Left cardiac atrium (tissue), 4 donors: ENCODE measurements around the gene SLC22A16. TPM values are rescaled to one million over a fixed set of nuclear protein-coding genes. Genes with fewer than 3 reads are reported as not detected.
"Not testable (repeated sequence)": the region's sequence is repeated elsewhere in the genome, so short reads cannot be mapped to it uniquely, and the experiment has no call there.

Experiments
- ATAC-seq, 2 donors: fragments of 200-7000 bp; cut with Tn5 transposase; one replicate each; pipeline ENCODE4 v1.9.1; 2020; ENCODE audit warnings: mild to moderate bottlenecking in 2 of 2, moderate library complexity in 2 of 2
- DNase-seq: peaks from one replicate; pipeline ENCODE4 v3.0.0-alpha.2; 2020
- intact Hi-C, 2 donors: fragments of 100-400 bp; cut with DNase I; formaldehyde crosslinking; loops; one replicate each; pipeline versions ENCODE4 v1.14.1 to v1.15.1; 2022 to 2023
- long read RNA-seq: library from polyadenylated mRNA; unstranded; transcript quantifications from one replicate; pipeline ENCODE4 v2.0.0, GENCODE V29; 2021
- total RNA-seq, 2 donors: library from RNA; stranded (reverse); fragmentation: NEBNext Ultra II Directional; extraction: Animal tissue kit (Norgen Biotek cat#: 25700); gene quantifications; one replicate each; pipeline ENCODE4 v1.2.1, GENCODE V29; 2021
- donor health status: DM: no; HTN: yes; CAD: no.
- donor health status: DM: no; HTN: yes; CAD: no; lungs with severe emphysema.
- donor health status: DM: yes; HTN: yes; CAD: no.
- donor health status: Dilated cardiomyopathy.

Gene SLC22A16, protein sequence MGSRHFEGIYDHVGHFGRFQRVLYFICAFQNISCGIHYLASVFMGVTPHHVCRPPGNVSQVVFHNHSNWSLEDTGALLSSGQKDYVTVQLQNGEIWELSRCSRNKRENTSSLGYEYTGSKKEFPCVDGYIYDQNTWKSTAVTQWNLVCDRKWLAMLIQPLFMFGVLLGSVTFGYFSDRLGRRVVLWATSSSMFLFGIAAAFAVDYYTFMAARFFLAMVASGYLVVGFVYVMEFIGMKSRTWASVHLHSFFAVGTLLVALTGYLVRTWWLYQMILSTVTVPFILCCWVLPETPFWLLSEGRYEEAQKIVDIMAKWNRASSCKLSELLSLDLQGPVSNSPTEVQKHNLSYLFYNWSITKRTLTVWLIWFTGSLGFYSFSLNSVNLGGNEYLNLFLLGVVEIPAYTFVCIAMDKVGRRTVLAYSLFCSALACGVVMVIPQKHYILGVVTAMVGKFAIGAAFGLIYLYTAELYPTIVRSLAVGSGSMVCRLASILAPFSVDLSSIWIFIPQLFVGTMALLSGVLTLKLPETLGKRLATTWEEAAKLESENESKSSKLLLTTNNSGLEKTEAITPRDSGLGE
- under 1 TPM in 1 of 2 donors, not detected in 1; 0.26 TPM for total RNA-seq
- long read RNA-seq: 0 reads

DNA sequence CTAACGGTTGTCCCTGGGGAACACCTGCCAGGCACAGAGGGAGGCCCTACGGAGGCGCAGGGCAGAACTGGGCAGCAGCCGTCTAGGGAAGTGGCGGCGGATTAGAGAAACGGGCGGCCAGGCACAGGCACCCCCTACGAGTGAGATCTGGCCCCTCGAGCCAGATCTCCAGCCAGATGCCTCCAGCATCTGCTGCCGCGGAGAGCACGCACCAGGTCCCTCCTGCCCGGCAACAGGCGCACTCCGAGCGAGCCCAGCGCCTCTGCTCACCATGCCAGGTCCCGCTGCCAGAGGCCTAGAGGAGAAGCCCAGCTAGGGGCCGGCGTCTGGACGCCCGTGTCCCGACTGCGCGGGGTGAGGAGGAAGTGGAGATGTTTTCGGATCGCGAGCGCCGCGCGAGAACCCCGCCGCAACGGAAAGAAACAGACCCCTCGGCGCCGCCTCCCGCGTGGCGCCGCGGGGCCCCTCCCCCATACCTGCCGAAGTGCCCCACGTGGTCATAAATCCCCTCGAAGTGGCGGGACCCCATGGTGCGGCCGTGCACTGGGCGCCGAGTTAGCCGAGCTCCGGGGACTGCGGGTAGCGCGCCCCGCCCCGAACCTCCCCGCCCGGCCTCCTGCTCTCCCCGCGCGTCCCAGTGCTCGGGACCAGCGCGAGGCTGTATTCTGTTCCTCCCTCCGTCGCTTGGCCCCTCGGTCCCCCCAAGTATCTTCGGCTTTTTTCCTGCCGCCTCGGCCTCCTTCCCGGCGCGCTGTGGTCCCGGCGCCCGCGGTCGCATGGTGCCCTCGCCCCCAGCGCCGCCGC, at the start of gene SLC22A16:
Gene SLC22A16 (minus strand): TSS at position 568 of the 804 bp plus-strand sequence. CDS start 39 bp downstream, at position 529.
- peak; percentile 31 for DNase-seq
- intact Hi-C loops: no loop called here
- ATAC-seq: peak; percentile 59 to 79

DNA sequence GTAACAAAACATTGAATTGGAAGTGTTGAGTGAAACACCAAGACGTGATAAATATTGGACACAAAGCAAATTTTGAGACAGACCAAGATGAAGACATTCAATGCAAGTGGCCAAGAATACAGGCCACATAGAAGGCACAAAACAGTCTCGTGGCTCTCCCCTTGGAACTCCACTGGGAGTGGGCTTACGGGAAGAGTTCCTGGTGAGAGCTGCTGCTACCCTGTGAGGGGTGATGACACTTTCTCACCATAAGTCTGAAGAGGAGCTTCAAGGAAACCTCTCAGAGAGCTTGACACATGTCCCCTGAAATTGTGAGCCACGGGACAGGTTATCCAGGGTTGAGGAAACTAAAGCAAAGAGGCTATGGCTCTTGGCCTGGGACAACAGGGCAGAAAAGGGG, 48.6 kb upstream of the SLC22A16 start:
- DNase-seq (no peak), ATAC-seq (no peak)
- intact Hi-C loops: loop anchor here (5.0 kb wide), 3 partner anchors 157 to 422 kb away; no protein-coding TSS in a partner anchor

DNA sequence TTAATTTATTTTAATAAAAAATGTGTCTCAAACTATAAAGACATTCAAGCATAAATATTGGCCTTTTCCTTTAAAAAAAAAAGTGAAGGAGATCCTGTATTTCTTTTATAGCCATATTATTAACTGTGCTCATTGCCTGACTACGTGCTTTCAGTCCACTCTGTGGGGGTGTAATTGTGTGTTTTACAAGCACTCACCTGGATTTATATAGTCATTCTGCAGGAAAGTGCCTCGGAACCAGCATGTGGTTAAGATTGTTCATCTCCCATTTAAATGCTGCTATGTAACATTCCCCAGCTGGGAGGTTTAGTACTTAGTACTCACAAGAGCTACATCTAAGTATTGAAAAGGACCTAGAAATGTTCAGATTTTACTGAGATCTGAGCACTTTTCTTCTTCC, 47.9 kb upstream of the SLC22A16 start:
- ATAC-seq: no peak
- no peak for DNase-seq
- intact Hi-C loops: no loop called here

DNA sequence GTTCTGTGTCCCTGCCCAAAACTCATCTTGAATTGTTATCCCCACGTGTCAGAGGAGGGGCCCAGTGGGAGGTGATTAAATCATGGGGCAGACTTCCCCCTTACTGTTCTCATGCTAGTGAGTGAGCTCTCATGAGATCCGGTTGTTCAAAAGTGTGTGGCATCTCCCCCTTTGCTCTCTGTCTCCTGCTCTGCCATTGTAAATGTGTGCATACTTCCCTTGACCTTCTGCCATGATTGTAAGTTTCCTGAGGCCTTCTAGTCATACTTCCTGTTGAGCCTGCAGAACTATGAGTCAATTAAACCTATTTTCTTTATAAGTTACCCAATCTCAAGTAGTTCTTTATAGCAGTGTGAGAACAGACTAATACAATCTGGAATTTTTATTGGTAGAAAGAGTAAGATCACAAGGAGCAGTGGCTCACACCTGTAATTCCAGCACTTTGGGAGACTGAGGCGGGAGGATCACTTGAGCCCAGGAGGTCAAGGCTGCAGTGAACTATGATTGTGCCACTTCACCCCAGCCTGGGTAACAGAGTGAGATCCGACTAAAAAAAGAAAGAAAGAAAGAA, 47.1 kb upstream of the SLC22A16 start:
- intact Hi-C loops: no loop called here
- DNase-seq (no peak), ATAC-seq (no peak)

DNA sequence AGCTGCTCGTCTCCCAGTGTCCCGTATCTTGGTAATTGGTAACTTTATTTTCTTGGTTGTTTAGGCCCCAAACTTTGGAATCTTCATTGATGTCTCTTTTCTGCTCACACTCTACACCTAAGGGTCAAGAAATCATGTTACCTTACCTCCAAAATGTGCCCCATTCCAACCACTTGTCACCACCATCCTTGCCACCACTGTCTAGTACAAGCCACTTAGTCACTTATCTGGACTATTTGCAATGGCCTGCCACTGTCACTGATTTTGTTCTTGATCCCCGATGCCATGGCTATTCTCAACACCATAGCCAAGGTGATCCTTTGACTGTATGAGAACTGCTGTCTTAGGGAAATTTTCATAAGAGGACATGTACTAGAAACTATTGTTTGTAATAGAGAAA, 46.0 kb upstream of the SLC22A16 start:
- no peak for DNase-seq
- intact Hi-C loops: no loop called here
- no peak for ATAC-seq

DNA sequence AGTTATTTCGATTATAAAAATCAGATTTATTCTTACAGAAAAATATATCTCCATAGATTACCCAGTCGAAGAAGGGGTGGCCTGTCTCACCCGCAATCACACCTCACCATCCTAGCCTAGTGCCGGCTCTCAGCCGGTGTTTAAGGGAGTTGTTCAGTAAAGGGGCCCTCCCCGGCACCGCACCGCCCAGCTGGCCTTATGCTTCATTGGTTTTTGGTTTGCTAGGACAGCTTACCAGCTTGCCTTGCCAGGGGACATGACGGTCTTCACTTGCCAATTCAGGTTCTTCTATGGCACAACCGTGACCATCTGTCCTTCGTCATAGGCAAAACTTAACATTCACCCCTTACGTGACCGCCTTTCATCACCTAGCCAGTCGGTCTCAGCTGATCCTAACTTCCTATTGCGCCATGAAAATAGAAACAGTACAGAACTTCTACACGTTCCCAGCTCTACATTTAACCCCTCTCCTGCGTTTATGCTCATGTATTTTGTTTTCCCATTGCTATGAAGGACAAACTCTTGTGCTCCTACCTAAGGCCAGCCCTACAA, 44.7 kb upstream of the SLC22A16 start:
- intact Hi-C loops: no loop called here
- no peak for ATAC-seq
- DNase-seq: no peak

DNA sequence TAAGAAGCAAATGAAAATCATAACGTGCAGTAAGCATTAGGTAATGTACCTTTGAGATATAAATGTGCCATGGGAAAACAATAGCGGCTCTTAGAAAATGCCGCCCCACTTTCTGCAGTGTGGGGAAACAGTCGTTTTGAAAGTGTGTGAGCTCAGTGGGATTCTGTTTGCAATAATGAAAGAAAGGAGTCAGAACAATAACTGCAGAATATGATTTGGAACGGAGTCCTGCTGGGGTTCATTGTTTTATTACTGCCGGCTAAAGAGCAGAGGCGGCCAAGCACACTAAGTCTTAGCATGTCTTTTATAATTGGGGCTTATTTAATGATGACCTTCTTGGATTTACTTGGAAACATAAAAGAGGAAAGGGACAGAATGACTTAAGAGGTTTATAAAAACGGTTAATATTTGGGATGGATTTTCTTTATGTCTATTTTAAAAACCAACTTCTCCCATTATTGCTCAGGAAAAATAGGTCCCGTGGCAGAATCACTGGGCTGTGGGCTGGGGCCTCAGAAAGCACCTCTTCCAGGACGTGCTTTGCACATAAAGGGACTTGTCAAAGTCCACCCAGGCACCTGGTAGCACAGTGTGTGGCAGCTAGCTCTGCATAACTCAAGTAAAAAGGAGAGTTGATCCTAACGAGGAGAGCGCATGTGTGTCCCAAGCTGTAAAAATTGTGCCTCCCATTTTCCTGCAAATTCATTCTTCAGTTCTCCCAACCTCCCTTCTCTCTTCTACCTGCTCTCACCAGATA, 44.0 kb upstream of the SLC22A16 start:
- no peak for DNase-seq
- intact Hi-C loops: no loop called here
- no peak for ATAC-seq

DNA sequence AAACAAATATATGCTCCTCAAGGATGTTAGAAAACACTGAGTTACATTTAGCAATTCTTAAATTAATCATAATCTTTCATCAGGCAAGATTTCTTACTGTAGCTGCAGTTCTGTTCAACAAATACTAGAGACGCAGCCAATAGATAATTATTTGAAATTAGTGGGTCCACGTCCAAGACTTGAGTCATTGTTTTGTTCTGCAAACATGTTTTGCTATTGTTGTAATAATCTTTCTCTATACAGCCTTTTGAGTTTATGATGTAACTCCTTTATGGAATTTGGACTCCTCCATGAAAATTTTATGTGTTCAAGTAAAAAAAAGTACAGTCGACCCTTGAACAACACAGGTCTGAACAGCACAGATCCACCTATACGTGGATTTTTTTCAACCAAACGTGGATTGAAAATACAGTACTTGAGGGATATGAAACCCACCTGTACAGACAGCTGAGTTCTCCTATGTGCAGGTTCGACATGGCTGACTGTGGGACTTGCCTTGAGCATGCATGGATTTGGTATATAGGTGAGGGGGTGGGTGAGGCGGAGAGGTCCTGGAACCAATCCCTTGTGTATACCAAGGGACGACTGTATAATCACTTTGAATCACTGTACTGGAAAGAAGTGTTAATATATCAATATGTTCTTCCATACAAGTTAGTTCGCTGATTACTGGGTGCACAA, 41.3 kb upstream of the SLC22A16 start:
- no peak for DNase-seq
- intact Hi-C loops: no loop called here
- ATAC-seq: no peak

DNA sequence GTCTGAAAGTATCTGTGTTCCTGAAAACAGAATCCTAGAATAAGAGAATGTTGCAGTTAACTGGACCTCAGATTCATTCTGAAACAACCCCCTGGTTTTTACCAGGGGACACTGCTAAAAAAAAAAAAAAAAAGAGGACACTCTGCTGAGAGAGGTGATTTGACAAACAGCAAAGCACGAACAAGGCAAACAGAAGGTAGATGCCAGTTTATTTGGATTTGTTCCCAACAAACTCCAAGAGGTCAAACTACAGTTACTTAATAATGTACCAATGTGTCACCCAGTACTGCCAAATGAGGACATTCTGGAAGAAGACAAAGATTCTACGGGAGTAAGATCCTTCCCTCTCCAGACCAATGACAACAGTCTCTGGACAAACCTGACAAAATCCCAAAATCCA, 40.6 kb upstream of the SLC22A16 start:
- ATAC-seq (no peak), DNase-seq (no peak)
- intact Hi-C loops: no loop called here

DNA sequence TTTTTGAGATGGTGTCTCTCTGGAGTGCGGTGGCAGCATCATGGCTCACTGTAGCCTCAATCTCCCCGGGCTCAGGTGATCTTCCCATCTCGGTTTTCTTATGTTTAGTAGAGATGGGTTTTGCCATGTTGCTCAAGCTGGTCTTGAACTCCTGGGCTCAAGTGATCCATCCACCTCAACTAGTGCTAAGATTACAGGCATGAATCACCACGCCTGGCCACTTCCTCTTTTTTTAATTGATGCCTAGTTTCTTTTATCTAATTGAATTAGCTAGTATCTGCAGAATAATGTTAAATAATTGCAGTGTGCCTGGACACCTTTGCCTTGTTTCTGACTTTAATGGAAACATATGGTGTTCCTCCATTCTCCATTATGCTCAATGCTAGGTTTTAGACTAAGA, 38.4 kb upstream of the SLC22A16 start:
- ATAC-seq (no peak), DNase-seq (no peak)
- intact Hi-C loops: no loop called here

DNA sequence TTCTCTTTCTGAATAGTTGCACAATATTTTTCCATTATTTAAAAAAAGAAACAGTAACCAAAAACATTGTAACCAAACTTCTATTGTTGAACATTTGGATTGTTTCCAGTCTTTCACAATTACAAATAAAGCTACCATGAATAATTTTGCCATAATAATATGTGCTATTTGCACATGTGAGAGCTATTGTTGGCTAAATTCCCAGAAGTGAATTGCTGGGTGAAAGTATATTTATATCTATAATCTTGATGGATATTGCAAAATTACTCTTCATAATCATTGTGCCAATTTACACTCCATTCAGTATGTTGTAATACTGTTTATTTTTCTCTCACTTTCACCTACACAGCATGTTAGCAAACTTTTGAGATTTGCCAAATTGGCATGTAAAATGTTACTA, 36.6 kb upstream of the SLC22A16 start:
- DNase-seq: no peak
- no peak for ATAC-seq
- intact Hi-C loops: no loop called here

DNA sequence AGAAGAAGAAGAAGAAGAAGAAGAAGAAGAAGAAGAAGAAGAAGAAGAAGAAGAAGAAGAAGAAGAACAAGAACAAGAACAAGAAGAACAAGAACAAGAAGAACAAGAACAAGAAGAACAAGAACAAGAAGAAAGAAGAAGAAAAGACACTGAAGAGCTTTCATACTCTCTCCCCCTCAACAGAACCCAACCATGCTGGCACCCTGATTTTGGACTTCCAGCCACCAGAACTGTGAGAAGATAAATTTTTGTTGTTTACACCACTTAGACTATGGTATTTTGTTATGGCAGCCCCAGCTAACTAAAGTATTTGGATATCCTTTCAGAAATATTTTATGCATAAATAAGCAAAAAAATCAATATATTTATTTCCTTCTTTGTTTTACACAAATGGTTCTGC, 36.1 kb upstream of the SLC22A16 start:
- ATAC-seq: not testable (repeated sequence)

DNA sequence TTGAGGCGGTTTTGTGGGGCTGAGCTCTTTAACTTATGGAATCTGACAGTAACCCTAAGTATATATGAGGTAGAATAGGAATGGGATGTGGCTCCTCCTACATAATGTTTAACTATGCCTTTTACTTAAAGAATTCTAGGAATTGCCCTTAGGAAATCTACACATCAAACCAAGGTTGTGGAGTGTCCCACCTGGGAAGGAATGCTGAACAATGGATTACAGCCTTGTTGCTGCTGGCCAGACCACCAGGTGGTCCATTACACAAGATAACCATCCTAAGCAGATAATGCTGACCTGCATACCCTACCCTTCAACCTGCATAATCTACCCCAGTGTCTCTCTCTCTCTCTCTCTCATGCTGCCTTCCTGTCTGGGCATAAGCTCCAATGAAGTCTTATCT, 35.0 kb upstream of the SLC22A16 start:
- intact Hi-C loops: no loop called here
- no peak for ATAC-seq
- DNase-seq: no peak

More for the DNA sequence above, 36.1 kb upstream of the SLC22A16 start:
- intact Hi-C loops, DNase-seq: not testable (repeated sequence)

DNA sequence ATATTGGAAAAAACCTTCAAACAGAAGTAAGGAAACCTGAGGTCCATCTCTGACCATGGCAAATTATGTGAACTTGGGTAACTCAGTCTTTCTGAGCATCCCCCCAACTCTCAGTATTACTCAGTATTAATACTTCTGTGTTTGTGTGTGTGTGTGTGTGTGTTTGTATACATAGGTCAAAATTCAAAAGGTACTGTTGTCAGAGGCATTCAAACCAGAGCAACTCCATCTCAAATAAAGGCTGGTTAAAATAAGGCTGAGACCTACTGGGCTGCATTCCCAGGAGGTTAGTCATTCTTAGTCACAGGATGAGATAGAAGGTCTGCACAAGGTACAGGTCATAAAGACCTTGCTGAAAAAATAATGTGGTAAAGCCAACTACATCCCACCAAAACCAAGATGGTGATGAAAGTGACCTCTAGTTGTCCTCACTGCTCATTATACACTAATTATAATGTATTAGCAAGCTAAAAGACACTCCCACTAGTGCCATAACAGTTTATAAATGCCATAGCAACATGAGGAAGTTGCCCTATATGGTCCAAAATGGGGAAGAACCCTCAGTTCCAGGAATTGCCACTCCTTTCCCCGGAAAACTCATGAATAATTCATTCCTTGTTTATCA, 33.3 kb upstream of the SLC22A16 start:
- no peak for DNase-seq
- ATAC-seq: peak in 1 of 2 donors; percentile 79
- intact Hi-C loops: no loop called here

DNA sequence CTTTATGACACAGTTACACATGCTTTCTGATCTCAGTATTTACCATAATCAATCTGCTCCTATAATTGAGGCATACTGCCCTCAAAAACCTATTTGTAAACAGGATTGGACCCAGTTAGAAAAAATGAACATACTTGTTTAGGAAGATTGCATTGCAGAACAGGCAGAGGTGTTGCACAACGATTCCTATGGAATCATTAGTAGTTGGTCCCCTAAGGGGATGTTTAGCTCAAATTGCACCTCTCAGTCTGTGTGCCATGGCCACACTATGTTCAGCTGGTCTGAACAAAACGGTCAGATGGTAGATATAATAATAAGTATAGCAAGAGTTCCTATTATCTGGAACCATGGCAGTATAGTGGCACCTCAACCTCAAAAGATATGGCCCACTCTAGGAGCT, 28.5 kb upstream of the SLC22A16 start:
- DNase-seq, ATAC-seq, intact Hi-C loops: not testable (repeated sequence)

DNA sequence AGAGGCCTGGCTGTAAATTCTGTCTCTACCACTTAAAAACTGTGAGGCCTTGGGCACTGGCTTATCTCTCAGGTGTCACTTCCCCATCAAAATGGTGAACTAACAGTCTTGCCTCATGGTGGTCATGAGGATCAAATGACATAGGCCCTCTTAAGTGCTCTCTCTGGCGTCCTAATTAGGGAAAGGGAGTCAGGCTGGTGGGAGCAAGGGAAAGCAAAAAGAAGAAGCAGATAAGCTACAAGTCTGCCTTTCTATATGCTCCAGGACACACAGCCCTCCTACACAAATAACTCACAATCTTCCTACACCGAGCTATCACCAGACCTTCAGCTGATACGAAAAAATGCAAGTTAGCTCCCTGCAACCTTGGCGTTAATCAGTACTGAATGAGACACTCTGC, 19.5 kb upstream of the SLC22A16 start:
- intact Hi-C loops: no loop called here
- peak in 1 of 2 donors; percentile 36 for ATAC-seq
- DNase-seq: no peak

DNA sequence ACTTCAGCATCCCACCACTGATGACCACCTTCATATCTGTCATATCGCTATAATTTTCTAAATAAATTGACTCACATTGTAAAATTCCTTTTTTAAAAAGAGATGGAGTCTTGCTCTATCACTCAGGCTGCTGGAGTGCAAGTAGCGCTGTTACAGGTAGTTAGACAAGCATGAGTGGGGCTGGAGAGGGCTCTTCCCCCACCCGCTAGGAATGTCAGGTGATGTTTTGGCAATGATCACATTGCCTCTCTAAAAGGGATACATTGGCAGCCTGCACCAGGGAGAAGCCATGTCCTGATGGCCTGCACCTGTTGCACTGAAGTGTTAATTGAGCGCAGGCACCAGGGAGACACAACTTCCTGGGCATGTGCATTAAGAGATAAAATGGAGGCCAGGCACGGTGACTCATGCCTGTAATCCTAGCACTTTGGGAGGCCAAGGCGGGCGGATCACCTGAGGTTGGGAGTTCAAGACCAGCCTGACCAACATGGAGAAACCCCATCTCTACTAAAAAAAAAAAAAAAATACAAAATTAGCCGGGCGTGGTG, 16.9 kb upstream of the SLC22A16 start:
- ATAC-seq: no peak
- intact Hi-C loops: no loop called here
- DNase-seq: no peak
